Endothelial cell of umbilical vein (primary cell): ENCODE measurements around the gene APBA3. TPM values are rescaled to one million over a fixed set of nuclear protein-coding genes. Genes with fewer than 3 reads are reported as not detected.

Experiments used
- BruUV-seq: library from RNA; stranded (reverse); fragments of 400-500 nt; replicated peaks from 2 replicates; lab custom pipeline; 2021; lab: Mats Ljungman, UMichigan
- CTCF ChIA-PET: fragments of 300-600, 350-600 bp; sonication (Branson Sonifier 250); formaldehyde crosslinking; loops from one replicate; lab custom pipeline; 2021; ENCODE audit warnings: antibody characterized with exemption, inconsistent platforms; lab: Charles Lee
- POLR2A ChIA-PET: fragments of 300-600, 350-600 bp; sonication (Branson Sonifier 250); formaldehyde crosslinking; loops from one replicate; lab custom pipeline; 2021; ENCODE audit warnings: antibody characterized with exemption, inconsistent platforms; lab: Charles Lee
- DNase-seq: peaks from one replicate; pipeline ENCODE4 v3.0.0-alpha.2; 2011; ENCODE audit warnings: low read depth, low spot score
- FAIRE-seq: peaks from 2 replicates; lab custom pipeline; 2011; peaks lifted over from hg19 to GRCh38; lab: Jason Lieb, UNC
- H2AFZ ChIP-seq: 2 replicates; pipeline ENCODE4 v1.6.0; 2012; ENCODE audit warnings: low read depth, low read length, control low read depth, inconsistent platforms
- H3K27ac ChIP-seq: 2 replicates; pipeline ENCODE4 v1.5.1; 2011; ENCODE audit warnings: low read depth, mild to moderate bottlenecking, control low read depth, low read length, moderate library complexity; ENCODE audit not compliant: insufficient read depth
- H3K27me3 ChIP-seq, 2 experiments: 2 replicates each; pipeline versions ENCODE4 v1.6.0 to v1.6.1; 2011; ENCODE audit warnings: low read length in 2 of 2, mixed read lengths in 1 of 2; ENCODE audit not compliant: control insufficient read depth in 2 of 2, insufficient read depth in 2 of 2
- H3K36me3 ChIP-seq, 2 experiments: 2 replicates in 1 of 2; 3 replicates in 1 of 2; pipeline ENCODE4 v1.5.1; 2011; ENCODE audit warnings: low read length in 2 of 2, mild to moderate bottlenecking in 1 of 2, moderate library complexity in 1 of 2; ENCODE audit not compliant: control insufficient read depth in 2 of 2, insufficient read depth in 2 of 2; ENCODE audit errors: extremely low read depth in 1 of 2
- H3K4me1 ChIP-seq: 3 replicates; pipeline ENCODE4 v1.5.1; 2011; ENCODE audit warnings: mild to moderate bottlenecking, low read length; ENCODE audit not compliant: control insufficient read depth, insufficient read depth; ENCODE audit errors: extremely low read depth
- H3K4me2 ChIP-seq: 2 replicates; pipeline ENCODE4 v1.6.1; 2011; ENCODE audit warnings: low read length, control low read depth, mixed read lengths; ENCODE audit not compliant: insufficient read depth
- H3K4me3 ChIP-seq, 3 experiments: fragments of 200-600 bp in 1 of 3; sonication (generic), shearing (Covaris generic) in 1 of 3; replicated peaks in 1 of 3; 2 replicates each; pipeline ENCODE4 v1.5.1; 2011 to 2016; ENCODE audit warnings: control low read depth in 3 of 3, low read length in 3 of 3, mild to moderate bottlenecking in 2 of 3, inconsistent platforms in 1 of 3, low read depth in 1 of 3, moderate library complexity in 1 of 3; ENCODE audit not compliant: insufficient read depth in 1 of 3
- H3K79me2 ChIP-seq: 2 replicates; pipeline ENCODE4 v1.6.0; 2012; ENCODE audit warnings: low read length, inconsistent platforms; ENCODE audit not compliant: control insufficient read depth, insufficient read depth
- H3K9ac ChIP-seq: replicated peaks from 2 replicates; pipeline ENCODE3; 2011; ENCODE audit warnings: low read length, control low read depth; ENCODE audit not compliant: insufficient read depth; ENCODE audit errors: extremely low read depth
- H3K9me1 ChIP-seq: replicated peaks from 3 replicates; pipeline ENCODE4 v1.6.0; 2011; ENCODE audit warnings: mild to moderate bottlenecking, low read length; ENCODE audit not compliant: control insufficient read depth, insufficient read depth; ENCODE audit errors: extremely low read depth
- H3K9me3 ChIP-seq: replicated peaks from 2 replicates; pipeline ENCODE4 v1.5.1; 2012; ENCODE audit warnings: low read length, inconsistent platforms; ENCODE audit not compliant: control insufficient read depth, insufficient read depth
- H4K20me1 ChIP-seq: replicated peaks from 2 replicates; pipeline ENCODE3; 2011; ENCODE audit warnings: mild to moderate bottlenecking, low read length; ENCODE audit not compliant: control insufficient read depth, insufficient read depth; ENCODE audit errors: extremely low read depth
- CTCF ChIP-seq, 2 donors: IDR thresholded peaks; 1 replicate in 1 of 2; 2 replicates in 1 of 2; pipeline ENCODE4 v1.5.1; 2011; ENCODE audit warnings: low read length in 2 of 2, mild to moderate bottlenecking in 2 of 2, moderate library complexity in 2 of 2, control low read depth in 1 of 2, inconsistent platforms in 1 of 2, low read depth in 1 of 2; ENCODE audit not compliant: insufficient read depth in 1 of 2; ENCODE audit errors: extremely low read depth in 1 of 2
- EZH2 ChIP-seq: IDR thresholded peaks from 2 replicates; pipeline ENCODE4 v1.6.1; 2012; ENCODE audit warnings: borderline replicate concordance, low read depth, mild to moderate bottlenecking, moderate library complexity, low read length, inconsistent platforms; ENCODE audit not compliant: severe bottlenecking
- FOS ChIP-seq: IDR thresholded peaks from 2 replicates; pipeline ENCODE4 v1.6.1; 2011; ENCODE audit warnings: mild to moderate bottlenecking, low read length, moderate library complexity, borderline replicate concordance; ENCODE audit not compliant: insufficient read depth
- GATA2 ChIP-seq: IDR thresholded peaks from 2 replicates; pipeline ENCODE4 v1.7.0; 2011; ENCODE audit warnings: low read depth, mild to moderate bottlenecking, moderate library complexity, mixed read lengths, low read length; ENCODE audit not compliant: insufficient read length, insufficient read depth
- JUN ChIP-seq: IDR thresholded peaks from 2 replicates; pipeline ENCODE4 v1.6.1; 2011; ENCODE audit warnings: borderline replicate concordance, low read depth; ENCODE audit not compliant: insufficient read length, insufficient read depth
- MYC ChIP-seq: IDR thresholded peaks from one replicate; pipeline ENCODE4 v1.6.1; 2011; ENCODE audit warnings: mild to moderate bottlenecking, low read depth, low read length
- POLR2A ChIP-seq: IDR thresholded peaks from 2 replicates; pipeline ENCODE4 v1.6.1; 2012; ENCODE audit warnings: low read depth, mild to moderate bottlenecking, control low read depth, low read length
- POLR2AphosphoS5 ChIP-seq: IDR thresholded peaks from 2 replicates; pipeline ENCODE4 v1.6.1; 2012; ENCODE audit warnings: low read depth, mild to moderate bottlenecking, control low read depth, low read length, moderate library complexity; ENCODE audit not compliant: insufficient read depth
- dilution Hi-C: fragments of 300-500 bp; cut with MboI; formaldehyde crosslinking; loops from one replicate; pipeline ENCODE4 v1.15.0; 2019; ENCODE audit warnings: low sequenced_read_pairs; ENCODE audit not compliant: extremely low pct_ligation_motif_present
- intact Hi-C: fragments of 100-400 bp; cut with micrococcal nuclease; formaldehyde crosslinking; loops from one replicate; pipeline ENCODE4 v1.10.0; 2022
- polyA plus RNA-seq, 4 experiments: library from polyadenylated mRNA; depleted of rRNA in 3 of 4; stranded (reverse) in 3 of 4; unstranded in 1 of 4; fragments of >200 nt; gene quantifications; 2 replicates each; pipeline versions ENCODE4 v1.2.1 to v1.2.3, GENCODE V29; 2011 to 2012; ENCODE audit warnings: missing spikeins in 1 of 4
- total RNA-seq: library from RNA; stranded (reverse); gene quantifications from 2 replicates; pipeline ENCODE4 v1.2.3, GENCODE V29; 2021
- TF ChIP-seq, protein P1 (sequence below): IDR thresholded peaks from 2 replicates; pipeline ENCODE4 v1.6.1; 2011; ENCODE audit not compliant: insufficient read depth, insufficient read length

Gene APBA3
- total and polyA plus RNA-seq, 2 donors (not counting 3 experiments of a cell fraction or from before 2014, with no cell fraction given): 23.4 to 25.1 TPM

- TF ChIP-seq MYC (no peak), FOS (no peak), POLR2AphosphoS5 (no peak), CTCF (IDR thresholded peaks at IDR 0.05; ENCODE audit: extremely low read depth in 1 of 2, insufficient read depth in 1 of 2, low read depth in 1 of 2, low read length in 2 of 2) (no peak), GATA2 (no peak), EZH2 (no peak), JUN (no peak), POLR2A (no peak)
- TF ChIP-seq, protein P1, sequence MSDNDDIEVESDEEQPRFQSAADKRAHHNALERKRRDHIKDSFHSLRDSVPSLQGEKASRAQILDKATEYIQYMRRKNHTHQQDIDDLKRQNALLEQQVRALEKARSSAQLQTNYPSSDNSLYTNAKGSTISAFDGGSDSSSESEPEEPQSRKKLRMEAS: no peak
- BruUV-seq: no TSS peak
- Histone ChIP-seq H3K4me3 (no peak overlapping the region), H3K27ac (no peak overlapping the region), H3K27me3 (peaks cover 20 to 27% of the 10 kb centered on the region in 2 experiments), H3K4me2 (no peak overlapping the region), H2AFZ (no peak overlapping the region), H3K4me1 (no peaks in the 10 kb centered on the region), H3K79me2 (no peaks in the 10 kb centered on the region), H4K20me1 (no peaks in the 10 kb centered on the region), H3K9me3 (no peaks in the 10 kb centered on the region), H3K9ac (no peak overlapping the region), H3K9me1 (no peaks in the 10 kb centered on the region), H3K36me3 (no peaks in the 10 kb centered on the region)
- no peak for DNase-seq
- POLR2A ChIA-PET: no interaction called here
- no peak for FAIRE-seq
- CTCF ChIA-PET: interaction anchor here (1.2 kb wide), 1 partner anchor 97 kb away, joined by 3 read pairs; no protein-coding TSS in a partner anchor
- dilution Hi-C loops: no loop called here
- intact Hi-C loops: no loop called here
Measured at GRCh38 chr19:3725121-3725520, 36.4 kb downstream of the APBA3 start.
